Measurements from ENCODE around the gene C1orf232. TPM values are rescaled to one million over a fixed set of nuclear protein-coding genes. Genes with fewer than 3 reads are reported as not detected.

Gene C1orf232
- total RNA-seq, 4 donors from 2014 or later = not detected

DNA sequence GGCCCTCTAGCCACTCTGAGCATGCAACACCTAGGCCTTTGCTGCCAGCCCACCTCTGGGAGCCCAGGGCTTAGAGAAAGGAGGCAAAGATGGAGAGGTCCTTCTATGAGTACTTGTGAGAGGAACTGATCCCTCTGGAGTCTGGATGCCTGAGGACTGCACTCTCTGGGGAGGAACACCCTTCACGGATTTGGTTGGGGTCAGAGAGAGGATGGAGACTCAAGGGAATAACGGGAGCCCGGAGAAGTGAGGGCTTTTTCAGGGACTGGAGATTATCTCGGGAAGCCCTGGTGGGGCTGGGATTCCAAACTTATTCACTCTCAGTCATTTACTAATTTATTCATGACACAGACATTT lies 413 bp upstream of the C1orf232 start:
- TF ChIP-seq, protein P1, sequence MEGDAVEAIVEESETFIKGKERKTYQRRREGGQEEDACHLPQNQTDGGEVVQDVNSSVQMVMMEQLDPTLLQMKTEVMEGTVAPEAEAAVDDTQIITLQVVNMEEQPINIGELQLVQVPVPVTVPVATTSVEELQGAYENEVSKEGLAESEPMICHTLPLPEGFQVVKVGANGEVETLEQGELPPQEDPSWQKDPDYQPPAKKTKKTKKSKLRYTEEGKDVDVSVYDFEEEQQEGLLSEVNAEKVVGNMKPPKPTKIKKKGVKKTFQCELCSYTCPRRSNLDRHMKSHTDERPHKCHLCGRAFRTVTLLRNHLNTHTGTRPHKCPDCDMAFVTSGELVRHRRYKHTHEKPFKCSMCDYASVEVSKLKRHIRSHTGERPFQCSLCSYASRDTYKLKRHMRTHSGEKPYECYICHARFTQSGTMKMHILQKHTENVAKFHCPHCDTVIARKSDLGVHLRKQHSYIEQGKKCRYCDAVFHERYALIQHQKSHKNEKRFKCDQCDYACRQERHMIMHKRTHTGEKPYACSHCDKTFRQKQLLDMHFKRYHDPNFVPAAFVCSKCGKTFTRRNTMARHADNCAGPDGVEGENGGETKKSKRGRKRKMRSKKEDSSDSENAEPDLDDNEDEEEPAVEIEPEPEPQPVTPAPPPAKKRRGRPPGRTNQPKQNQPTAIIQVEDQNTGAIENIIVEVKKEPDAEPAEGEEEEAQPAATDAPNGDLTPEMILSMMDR (IDR thresholded peaks at IDR 0.05) = no peak
- ATAC-seq (ENCODE audit: low FRiP score) = no peak
- DNase-seq (ENCODE audit: low spot score) = no peak

- DNase-seq (ENCODE audit: low spot score) = no peak
- ATAC-seq (ENCODE audit: low FRiP score) = no peak
- TF ChIP-seq, protein P1 (IDR thresholded peaks at IDR 0.05) = no peak
These were observed 2.0 kb downstream of the C1orf232 start for GRCh38 chr1:26166719-26167281.

DNA sequence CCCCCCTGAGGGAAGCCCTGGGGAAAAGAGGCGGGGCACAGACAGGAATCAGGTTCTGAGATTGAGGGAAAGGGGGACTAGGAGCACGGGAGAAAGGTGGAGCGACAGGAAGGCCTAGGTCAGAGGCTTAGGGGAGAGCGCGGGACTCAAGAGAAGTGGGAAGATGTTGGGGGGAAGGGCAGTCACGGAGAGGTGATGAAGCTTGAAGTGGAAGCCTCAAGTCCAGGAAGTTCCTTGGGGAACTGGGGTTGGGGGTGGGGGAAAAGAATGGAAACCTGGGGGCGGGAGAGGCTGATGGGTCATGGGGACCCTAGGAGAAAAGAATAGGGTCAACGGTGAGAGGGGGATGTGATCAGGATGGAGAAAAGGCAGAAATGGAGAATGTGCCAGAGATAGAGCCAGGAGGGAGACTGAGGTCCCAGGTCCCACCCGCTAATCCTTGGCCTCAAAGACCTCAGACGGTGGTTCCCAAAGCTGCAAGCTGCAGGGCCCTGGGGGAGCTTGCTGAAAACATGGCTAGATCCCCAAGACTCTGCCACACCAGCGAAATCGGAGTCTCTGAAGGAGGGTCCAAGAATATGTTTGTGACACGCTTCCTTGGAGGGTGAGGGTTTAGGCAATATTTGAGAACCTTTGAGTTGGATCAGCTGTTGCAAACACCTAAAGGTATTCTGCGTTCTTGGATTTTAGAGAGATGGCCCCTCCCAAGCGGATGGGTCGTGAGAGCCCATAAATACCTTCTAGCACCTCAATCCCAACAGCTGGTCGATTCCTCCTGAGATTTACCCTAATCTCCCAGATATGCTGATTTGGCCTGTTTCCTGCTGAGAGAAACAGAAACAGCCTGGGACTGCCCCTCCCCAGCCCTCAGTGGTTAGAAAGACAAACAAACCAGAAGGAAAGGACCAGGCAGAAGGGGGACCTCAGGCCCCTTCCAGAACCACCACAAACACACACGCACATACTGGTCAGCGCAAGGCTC lies 3.6 kb downstream of the C1orf232 start:
- ATAC-seq (ENCODE audit: low FRiP score) (no peak), DNase-seq (ENCODE audit: low spot score) (no peak)
- TF ChIP-seq, protein P1 (IDR thresholded peaks at IDR 0.05) = no peak

DNA sequence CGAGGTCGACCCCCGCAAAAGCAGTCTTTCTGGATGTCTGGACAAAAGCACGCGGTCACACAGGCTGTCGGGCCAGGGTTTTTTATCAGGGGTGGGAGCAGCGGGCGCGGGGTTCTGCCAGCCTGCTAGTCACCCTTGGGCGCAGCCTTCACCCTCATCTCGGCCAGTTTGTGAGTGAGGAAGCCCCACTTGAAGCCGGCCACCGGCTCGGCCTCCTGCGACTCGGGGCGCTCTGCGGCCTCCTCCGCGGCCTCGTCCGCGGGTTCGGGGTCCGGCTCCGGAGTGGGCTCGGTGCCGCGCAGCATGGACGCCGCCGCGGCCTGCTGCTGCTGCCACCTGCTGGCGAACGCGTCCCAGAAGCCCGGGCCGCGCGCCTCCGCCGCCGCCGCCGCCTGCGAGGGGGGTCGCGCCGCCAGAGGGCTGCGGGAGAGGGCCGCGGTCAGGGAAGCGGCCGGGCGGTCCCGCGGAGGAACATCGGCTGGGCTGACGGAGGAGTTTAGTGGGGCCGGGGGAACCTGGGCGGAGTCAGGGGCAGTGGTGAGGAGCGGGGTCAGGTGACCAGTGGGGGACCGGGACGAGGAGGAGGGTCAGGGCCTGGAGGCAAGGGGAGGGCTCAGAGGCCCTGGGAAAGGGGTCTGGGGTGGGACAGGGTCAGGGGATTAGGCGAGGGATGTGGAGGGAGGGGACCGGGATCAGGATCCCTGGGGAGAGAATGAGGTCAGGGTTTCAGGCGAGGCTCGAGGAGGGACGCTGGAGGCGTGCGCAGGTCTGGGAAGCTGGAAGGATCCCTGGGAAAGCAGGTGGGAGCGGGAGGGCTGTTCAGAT lies 4.5 kb downstream of the C1orf232 start:
- ATAC-seq (ENCODE audit: low FRiP score) (no peak), DNase-seq (ENCODE audit: low spot score) (no peak)
- TF ChIP-seq, protein P1 (IDR thresholded peaks at IDR 0.05) = peak in 1 of 3 donors; percentile 56

DNA sequence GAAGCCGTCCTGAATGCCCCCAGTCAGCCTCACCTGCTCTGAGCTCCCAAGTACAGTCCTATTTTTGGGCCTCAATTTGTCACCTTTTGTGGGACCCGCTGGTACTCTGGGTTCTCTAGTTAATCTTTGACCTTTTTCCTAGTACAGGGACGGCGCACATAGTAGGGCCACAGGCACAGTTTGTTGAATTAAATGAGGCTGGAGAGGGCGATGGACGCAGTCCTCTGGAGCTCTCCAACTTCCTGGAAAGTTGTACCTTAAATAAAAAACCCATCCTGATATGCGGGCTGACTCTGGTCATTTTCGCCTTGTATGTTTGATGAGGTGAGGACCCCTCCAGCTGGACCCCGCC lies 5.1 kb downstream of the C1orf232 start:
- DNase-seq (ENCODE audit: low spot score) = no peak
- TF ChIP-seq, protein P1 (IDR thresholded peaks at IDR 0.05) = no peak
- no peak for ATAC-seq (ENCODE audit: low FRiP score)

DNA sequence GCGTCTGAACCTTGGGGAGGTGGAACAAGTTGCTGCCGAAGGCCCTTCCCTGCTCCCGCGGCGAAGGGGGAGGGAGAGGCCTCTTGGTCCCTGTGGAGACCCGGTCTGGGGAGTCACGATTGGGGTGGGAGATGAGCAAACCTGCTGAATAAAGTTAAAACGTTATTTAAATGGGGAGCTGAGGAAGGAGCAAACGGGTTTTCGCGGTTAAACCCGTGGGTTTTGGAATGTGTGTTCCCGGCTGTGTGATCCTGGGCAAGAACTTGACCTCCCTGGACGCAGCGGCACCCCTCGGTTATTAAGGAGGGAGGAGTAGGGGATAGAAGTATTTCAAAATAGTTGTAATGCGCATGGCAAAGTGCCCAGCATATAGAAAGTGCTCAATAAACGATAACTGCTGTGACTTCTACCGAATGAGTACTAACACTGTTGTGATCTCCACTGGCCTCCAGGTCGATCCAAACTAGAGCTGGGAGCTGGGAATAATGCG lies 6.5 kb downstream of the C1orf232 start:
- ATAC-seq (ENCODE audit: low FRiP score) = no peak
- TF ChIP-seq, protein P1 (IDR thresholded peaks at IDR 0.05) = no peak
- no peak for DNase-seq (ENCODE audit: low spot score)
